Tibial artery (tissue), 4 donors: ENCODE results near the gene PTPN11.

Experiments
- DNase-seq, 2 donors: peaks; one replicate each; pipeline ENCODE4 v3.0.0-alpha.2; 2019
- H3K27ac ChIP-seq, 2 donors: fragments of 200-600 bp; sonication (generic) in 1 of 2; 1 replicate in 1 of 2; 2 replicates in 1 of 2; pipeline ENCODE4 v1.5.1; 2018 to 2019; ENCODE audit warnings: mild to moderate bottlenecking in 1 of 2
- H3K27me3 ChIP-seq, 2 donors: fragments of 200-600 bp; sonication (generic) in 1 of 2; one replicate each; pipeline versions ENCODE4 v1.5.1 to v1.6.0; 2016 to 2019
- H3K36me3 ChIP-seq, 3 donors: fragments of 200-600 bp; sonication (generic) in 2 of 3; one replicate each; pipeline ENCODE4 v1.5.1; 2016 to 2019; ENCODE audit warnings: mild to moderate bottlenecking in 2 of 3
- H3K4me1 ChIP-seq, 4 donors: fragments of 200-600 bp; sonication (generic) in 2 of 4; 1 replicate in 3 of 4; 2 replicates in 1 of 4; pipeline ENCODE4 v1.5.1; 2016 to 2019
- H3K4me3 ChIP-seq, 2 donors: fragments of 200-600 bp; sonication (generic) in 1 of 2; 1 replicate in 1 of 2; 2 replicates in 1 of 2; pipeline ENCODE4 v1.5.1; 2018 to 2019; ENCODE audit warnings: mild to moderate bottlenecking in 2 of 2
- H3K9me3 ChIP-seq, 3 donors: fragments of 200-600 bp; sonication (generic) in 1 of 3; one replicate each; pipeline ENCODE4 v1.5.1; 2016 to 2019
- intact Hi-C: fragments of 100-400 bp; cut with DNase I; formaldehyde crosslinking; loops from one replicate; pipeline ENCODE4 v1.15.0; 2023; ENCODE audit warnings: low total_unique reads
- TF ChIP-seq, protein P1 (sequence below), 2 experiments: fragments of 200-600 bp in 1 of 2; fragments of 450-650 bp in 1 of 2; IDR thresholded peaks; one replicate each; pipeline ENCODE4 v1.5.1; 2017 to 2019; ENCODE audit warnings: antibody characterized with exemption in 2 of 2, mild to moderate bottlenecking in 1 of 2, moderate library complexity in 1 of 2

Gene PTPN11

DNA sequence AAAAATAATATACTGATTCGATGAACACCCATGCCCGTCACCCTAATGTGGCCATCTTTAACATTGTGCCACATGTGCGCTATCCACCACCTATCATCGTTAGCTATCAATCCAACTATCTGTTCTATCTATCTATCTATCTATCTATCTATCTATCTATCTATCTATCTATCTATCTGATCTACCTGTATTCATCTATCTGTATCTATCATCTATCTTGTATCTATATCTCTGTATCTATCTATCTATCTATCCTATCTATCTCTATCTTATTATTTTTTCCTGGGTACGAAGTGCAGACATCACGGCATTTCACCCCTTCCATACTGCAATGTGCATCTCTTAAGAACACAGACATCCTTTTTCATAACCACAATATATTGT is 106.7 kb downstream of the PTPN11 start:
- H3K27me3 ChIP-seq = no peaks in the 10 kb centered on the region
- TF ChIP-seq, protein P1, sequence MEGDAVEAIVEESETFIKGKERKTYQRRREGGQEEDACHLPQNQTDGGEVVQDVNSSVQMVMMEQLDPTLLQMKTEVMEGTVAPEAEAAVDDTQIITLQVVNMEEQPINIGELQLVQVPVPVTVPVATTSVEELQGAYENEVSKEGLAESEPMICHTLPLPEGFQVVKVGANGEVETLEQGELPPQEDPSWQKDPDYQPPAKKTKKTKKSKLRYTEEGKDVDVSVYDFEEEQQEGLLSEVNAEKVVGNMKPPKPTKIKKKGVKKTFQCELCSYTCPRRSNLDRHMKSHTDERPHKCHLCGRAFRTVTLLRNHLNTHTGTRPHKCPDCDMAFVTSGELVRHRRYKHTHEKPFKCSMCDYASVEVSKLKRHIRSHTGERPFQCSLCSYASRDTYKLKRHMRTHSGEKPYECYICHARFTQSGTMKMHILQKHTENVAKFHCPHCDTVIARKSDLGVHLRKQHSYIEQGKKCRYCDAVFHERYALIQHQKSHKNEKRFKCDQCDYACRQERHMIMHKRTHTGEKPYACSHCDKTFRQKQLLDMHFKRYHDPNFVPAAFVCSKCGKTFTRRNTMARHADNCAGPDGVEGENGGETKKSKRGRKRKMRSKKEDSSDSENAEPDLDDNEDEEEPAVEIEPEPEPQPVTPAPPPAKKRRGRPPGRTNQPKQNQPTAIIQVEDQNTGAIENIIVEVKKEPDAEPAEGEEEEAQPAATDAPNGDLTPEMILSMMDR (IDR thresholded peaks at IDR 0.05) = no peak
- no peak for DNase-seq
- no peaks in the 10 kb centered on the region for H3K4me1 ChIP-seq
- intact Hi-C loops = no loop called here
- no peaks in the 10 kb centered on the region for H3K36me3 ChIP-seq
- no peak overlapping the region for H3K4me3 ChIP-seq
- H3K9me3 ChIP-seq = no peaks in the 10 kb centered on the region
- no peak overlapping the region for H3K27ac ChIP-seq

DNA sequence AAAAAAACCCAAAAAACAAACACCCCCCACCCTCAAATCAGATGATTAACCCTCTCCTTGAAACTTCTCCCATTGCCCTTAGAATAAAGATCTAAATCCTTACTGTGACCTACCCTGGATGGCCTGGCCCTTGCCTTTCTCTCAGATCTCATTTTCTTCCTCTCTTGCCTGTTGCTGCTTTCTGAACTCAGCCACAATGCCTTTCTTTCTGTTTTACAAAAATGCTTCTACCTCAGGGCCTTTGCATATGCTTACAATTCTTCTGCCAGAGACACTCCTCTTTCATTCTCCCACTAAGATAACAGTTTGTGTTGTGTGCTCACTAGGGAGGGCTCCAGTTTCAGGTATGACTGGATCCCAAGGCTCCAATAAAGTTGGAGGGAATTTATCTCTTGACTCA is 108.3 kb downstream of the PTPN11 start:
- no peak for DNase-seq
- Histone ChIP-seq H3K9me3 (no peaks in the 10 kb centered on the region), H3K4me1 (no peaks in the 10 kb centered on the region), H3K27me3 (no peaks in the 10 kb centered on the region), H3K36me3 (no peaks in the 10 kb centered on the region), H3K4me3 (no peak overlapping the region), H3K27ac (no peak overlapping the region)
- intact Hi-C loops = no loop called here
- TF ChIP-seq, protein P1 (IDR thresholded peaks at IDR 0.05) = no peak

DNA sequence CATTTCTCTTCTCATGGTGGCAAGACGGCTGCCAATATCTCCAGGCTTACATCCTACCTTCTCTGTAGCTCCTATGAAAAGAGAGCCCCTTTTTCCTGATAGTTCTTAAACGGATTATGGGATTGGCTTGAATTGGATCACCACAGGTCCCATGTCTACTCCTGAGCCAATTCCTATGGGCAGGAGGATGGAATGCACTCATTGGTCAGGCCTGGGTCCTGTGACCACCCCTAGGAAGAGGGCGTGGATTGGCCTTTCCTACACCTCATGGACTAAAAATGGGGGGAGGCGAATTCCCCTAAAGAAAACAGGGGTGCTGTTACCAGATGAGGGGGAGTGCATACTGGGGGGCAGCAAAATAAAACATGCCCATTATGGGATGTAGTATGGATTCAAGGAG is 108.8 kb downstream of the PTPN11 start:
- TF ChIP-seq, protein P1 (IDR thresholded peaks at IDR 0.05) = no peak
- H3K9me3 ChIP-seq = no peaks in the 10 kb centered on the region
- H3K4me1 ChIP-seq = no peaks in the 10 kb centered on the region
- no peaks in the 10 kb centered on the region for H3K27me3 ChIP-seq
- no peak overlapping the region for H3K27ac ChIP-seq
- intact Hi-C loops = no loop called here
- H3K36me3 ChIP-seq = no peaks in the 10 kb centered on the region
- no peak overlapping the region for H3K4me3 ChIP-seq
- no peak for DNase-seq

DNA sequence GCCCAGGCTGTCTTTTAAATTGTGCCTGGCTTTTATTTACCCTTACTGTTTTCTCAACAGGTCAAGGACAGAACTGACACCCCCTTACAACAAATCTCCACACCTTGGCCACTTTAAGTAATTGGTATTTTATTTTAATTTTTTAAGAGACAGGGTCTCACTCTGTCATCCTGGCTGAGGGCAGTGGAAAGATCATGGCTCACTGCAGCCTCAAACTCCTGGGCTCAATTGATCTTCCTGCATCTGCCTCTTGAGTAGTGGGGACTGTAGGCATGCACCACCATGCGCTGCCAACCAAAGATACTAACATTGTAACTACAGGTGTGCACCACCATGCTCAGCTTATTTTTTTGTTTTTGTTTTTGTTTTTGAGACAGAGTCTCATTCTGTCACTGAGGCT is 109.8 kb downstream of the PTPN11 start:
- Histone ChIP-seq H3K4me1 (no peaks in the 10 kb centered on the region), H3K9me3 (no peaks in the 10 kb centered on the region), H3K27me3 (no peaks in the 10 kb centered on the region), H3K4me3 (no peak overlapping the region), H3K27ac (no peak overlapping the region), H3K36me3 (no peaks in the 10 kb centered on the region)
- TF ChIP-seq, protein P1 (IDR thresholded peaks at IDR 0.05) = no peak
- no peak for DNase-seq
- intact Hi-C loops = no loop called here

DNA sequence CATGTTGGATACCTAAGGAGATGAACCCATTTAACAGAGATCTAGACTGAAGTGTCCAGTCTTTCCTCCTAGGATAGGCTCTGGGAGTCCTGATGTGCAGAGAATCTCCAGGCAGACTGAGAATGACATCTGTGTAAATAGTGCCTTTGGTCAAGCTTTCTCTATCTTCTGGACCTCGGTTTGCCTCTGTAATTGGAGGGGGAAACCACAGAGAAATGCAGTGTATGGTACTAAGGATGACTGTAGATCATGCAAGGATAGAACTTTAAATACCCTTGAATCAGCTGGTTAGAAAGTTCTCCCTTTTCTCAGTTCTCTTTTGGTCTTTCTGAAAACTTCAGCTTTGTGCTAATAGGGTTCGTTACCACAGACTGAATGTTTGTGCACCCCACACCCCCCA is 112.2 kb downstream of the PTPN11 start:
- intact Hi-C loops = no loop called here
- no peak overlapping the region for H3K4me3 ChIP-seq
- H3K27me3 ChIP-seq = no peaks in the 10 kb centered on the region
- H3K36me3 ChIP-seq = no peaks in the 10 kb centered on the region
- DNase-seq = no peak
- TF ChIP-seq, protein P1 (IDR thresholded peaks at IDR 0.05) = no peak
- no peaks in the 10 kb centered on the region for H3K9me3 ChIP-seq
- H3K4me1 ChIP-seq = no peaks in the 10 kb centered on the region
- H3K27ac ChIP-seq = no peak overlapping the region

DNA sequence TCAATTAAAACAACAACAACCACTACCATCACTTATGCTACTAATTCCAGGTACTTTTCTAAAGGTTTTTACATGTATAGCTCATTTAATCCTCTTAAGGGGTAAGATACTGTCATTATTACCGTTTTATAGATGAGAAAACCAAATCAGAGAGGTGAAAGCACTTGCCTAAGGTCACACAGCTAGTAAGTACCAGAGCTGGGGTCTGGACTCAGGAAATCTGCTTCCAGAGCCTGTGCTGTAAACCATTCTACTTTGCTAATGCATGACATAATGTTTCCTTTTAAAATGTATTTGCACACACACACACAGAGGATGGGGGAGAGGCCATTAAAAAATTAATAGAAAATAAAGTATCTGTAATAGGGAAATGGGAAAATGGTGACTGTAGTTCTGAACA is 113.4 kb downstream of the PTPN11 start:
- no peak for DNase-seq
- no peaks in the 10 kb centered on the region for H3K9me3 ChIP-seq
- H3K27me3 ChIP-seq = no peaks in the 10 kb centered on the region
- H3K4me1 ChIP-seq = no peaks in the 10 kb centered on the region
- H3K4me3 ChIP-seq = no peak overlapping the region
- H3K27ac ChIP-seq = no peak overlapping the region
- intact Hi-C loops = no loop called here
- H3K36me3 ChIP-seq = no peaks in the 10 kb centered on the region
- TF ChIP-seq, protein P1 (IDR thresholded peaks at IDR 0.05) = no peak
